Neural progenitor cell (in vitro differentiated cells): ENCODE results near the gene LDLRAD4.

Experiments used
- CTCF ChIP-seq: fragments of 200-600 bp; sonication (generic); IDR thresholded peaks from 2 replicates; pipeline ENCODE4 v1.5.1; 2017; ENCODE audit warnings: antibody characterized with exemption, mild to moderate bottlenecking
- EZH2 ChIP-seq: fragments of 200-600 bp; sonication (generic); IDR thresholded peaks from 2 replicates; pipeline ENCODE4 v1.6.1; 2017; ENCODE audit warnings: antibody characterized with exemption, mild to moderate bottlenecking, moderate library complexity
- EZH2phosphoT487 ChIP-seq: fragments of 200-600 bp; sonication (generic); IDR thresholded peaks from 2 replicates; pipeline ENCODE4 v1.6.1; 2017; ENCODE audit warnings: antibody characterized with exemption

GRCh38 chr18:13464432-13465123 lies 246.0 kb downstream of the LDLRAD4 start:
- TF ChIP-seq CTCF (no peak), EZH2 (no peak), EZH2phosphoT487 (no peak)
